Activated CD4-positive, alpha-beta T cell treated with anti-CD3 and anti-CD28 coated beads for 4 hours (primary cell): ENCODE data around the gene NEDD8.
"Not testable (repeated sequence)": the region's sequence is repeated elsewhere in the genome, so short reads cannot be mapped to it uniquely, and the experiment has no call there.

Experiments
- DNase-seq, 2 donors: peaks; one replicate each; pipeline ENCODE4 v3.0.0-alpha.2; 2020

NEDD8 gene

DNA sequence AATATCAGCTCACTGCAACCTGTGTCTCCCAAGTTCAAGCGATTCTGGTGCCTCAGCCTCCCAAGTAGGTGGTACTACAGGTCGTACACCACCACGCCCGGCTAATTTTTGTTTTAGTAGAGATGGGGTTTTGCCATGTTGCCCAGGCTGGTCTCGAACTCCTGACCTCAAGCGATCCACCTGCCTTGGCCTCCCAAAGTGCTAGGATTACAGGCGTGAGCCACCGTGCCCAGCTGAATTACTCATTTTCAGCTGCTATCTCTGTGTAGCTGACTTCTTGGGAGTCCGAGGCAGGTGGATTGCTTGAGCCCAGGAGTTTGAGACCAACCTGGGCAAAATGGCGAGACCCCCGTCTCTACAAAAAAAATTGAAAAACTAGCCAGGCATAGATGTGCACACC lies 13.2 kb upstream of the NEDD8 start:
- DNase-seq, result not testable (repeated sequence)

DNA sequence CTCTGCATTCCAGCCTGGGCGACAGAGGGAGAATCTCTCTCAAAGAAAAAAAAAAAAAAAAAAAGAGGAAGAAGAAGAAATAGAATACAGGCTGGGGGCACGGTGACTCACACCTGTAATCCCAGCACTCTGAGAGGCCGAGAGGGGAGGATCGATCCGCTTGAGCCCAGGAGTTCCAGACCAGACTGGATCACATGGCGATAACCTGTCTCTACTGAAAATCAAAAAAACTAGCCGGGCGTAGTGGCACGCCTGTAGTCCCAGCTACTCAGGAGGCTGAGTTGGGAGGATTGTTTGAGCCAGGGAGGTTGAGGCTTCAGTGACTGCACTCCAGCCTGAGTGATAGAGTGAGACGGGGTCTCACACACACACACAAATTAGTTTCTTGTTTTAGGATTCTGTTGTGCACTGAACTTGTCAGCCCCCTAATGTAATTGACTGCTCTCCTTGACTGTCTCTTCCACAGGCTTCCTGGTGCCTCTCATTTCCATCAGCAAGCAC lies 11.2 kb upstream of the NEDD8 start:
- DNase-seq, result peak in 1 of 2 donors; percentile 17

DNA sequence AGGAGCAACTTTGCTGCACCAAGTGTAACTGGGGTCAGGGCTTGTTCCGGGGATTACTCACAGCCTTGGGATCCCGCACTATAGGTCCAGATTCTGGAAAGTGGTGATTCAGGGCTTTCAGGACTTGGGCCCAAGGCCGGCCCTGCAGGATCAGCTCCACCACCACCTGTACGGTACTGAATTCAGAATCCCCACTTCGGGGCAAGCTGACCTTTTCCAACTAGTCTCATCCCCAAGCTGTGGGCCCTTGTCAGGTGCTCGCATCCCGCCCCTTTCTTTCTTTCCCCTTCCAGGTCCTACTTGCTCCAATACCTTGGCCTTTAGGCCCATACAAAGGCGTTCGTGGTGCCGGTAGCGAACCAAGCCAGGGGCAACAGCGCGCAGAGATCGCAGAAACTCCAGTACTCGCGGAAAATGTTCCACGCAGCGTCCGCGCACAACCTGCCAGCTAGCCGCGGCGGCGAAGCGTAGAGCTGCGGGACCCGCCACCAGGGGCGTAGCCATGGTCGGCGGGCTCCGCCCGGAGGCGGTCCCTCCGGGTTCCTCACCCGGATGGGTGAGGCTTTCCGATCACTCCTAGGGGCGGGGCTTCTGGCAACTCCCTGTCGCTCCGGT lies 9.8 kb upstream of the NEDD8 start:
- DNase-seq, result peak; percentile 94 to 97

DNA sequence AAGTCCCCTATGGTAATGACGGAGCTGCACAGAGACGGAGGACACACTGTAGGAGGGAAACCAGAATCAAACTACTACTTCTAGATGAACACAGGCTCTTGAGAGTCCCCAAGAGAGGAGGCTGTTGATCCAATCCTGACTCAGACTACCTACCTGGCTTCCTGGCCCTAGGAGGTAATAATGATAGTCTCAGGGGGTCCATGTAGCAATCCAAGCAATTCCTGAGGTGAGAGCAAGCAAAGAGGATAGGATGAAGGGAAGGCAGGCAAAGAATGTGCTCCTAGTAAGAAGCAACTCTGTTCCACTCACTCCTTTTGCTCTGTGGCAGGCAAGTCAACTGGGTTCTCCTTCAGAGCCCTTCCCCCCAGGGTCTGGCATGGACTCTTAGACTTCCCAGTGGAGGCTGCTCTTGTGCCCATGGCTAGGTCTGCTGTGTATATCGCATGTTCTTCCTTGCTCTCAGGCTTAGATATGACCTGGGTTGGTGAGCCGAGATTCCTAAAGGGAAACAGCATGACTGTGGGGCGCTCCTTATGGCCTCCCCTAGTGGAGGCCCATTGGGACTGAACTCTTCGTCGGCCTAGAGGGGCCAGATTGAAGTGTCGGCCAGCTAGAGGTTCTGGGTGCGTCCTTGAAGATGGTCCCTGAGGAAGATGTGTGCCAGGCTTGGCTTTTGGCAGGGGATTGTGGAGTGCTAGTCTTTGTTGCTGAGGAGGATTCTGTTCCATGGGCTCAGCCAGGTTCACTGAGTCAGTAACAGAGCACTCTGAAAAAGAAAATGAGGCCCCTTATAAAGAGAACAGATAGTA lies 8.1 kb upstream of the NEDD8 start:
- DNase-seq, result no peak

DNA sequence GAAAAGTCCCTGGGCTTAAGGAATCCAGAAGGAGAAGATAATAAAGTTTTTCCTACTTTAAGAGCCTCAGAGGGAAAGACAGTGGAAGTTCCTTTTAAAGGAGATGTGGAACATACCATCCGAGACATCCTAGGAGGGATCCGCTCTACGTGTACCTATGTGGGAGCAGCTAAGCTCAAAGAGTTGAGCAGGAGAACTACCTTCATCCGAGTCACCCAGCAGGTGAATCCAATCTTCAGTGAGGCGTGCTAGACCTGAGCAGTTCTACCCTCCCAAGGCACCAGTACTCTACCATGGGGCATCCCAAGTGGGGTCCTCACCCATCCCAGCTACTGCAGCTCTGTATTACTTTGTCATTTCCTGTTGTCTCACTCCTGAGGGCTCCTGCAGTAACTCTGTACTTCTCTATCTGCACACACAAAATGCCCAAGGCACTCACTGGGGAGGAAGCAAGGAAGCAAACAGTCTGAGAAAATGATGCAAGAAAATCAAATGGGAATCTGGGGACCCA lies 6.4 kb upstream of the NEDD8 start:
- no peak for DNase-seq

DNA sequence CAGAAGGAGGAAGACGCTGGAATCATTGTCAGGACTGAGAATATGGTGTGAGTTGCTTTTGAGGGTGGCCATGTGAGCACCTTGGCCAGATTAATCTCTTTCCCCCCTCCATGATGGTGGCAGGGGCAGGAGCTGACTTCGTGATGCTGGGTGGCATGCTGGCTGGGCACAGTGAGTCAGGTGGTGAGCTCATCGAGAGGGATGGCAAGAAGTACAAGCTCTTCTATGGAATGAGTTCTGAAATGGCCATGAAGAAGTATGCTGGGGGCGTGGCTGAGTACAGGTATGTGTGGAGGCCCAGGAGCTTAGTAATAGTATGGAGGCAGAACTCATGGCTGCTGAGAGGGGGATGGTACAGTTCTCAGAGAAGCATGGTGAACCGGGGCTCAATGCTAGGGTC lies 6.0 kb upstream of the NEDD8 start:
- peak; percentile 44 to 49 for DNase-seq

DNA sequence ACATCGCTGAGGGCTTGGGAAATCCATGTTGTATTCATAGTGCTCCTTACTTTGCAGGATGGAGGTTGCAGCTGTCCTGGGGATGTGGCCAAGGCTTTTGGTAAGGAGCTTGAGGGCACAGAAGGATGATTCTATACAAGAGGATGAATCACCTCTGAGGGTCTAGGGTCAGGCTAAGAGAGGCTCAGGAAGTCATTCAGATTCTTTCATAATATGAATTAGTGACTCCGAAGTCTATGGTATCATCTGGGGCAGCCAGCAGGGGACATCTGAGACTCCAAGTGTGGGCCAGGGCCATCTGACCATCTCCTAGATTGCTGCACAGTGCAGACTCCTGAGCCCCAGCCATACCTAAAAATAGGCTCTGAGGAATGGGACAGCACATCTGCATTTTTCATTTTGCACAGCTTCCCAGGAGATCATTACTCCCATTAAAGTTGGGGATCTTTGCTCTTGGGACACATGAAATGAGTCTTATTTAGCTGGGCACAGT lies 5.3 kb upstream of the NEDD8 start:
- DNase-seq, result no peak

DNA sequence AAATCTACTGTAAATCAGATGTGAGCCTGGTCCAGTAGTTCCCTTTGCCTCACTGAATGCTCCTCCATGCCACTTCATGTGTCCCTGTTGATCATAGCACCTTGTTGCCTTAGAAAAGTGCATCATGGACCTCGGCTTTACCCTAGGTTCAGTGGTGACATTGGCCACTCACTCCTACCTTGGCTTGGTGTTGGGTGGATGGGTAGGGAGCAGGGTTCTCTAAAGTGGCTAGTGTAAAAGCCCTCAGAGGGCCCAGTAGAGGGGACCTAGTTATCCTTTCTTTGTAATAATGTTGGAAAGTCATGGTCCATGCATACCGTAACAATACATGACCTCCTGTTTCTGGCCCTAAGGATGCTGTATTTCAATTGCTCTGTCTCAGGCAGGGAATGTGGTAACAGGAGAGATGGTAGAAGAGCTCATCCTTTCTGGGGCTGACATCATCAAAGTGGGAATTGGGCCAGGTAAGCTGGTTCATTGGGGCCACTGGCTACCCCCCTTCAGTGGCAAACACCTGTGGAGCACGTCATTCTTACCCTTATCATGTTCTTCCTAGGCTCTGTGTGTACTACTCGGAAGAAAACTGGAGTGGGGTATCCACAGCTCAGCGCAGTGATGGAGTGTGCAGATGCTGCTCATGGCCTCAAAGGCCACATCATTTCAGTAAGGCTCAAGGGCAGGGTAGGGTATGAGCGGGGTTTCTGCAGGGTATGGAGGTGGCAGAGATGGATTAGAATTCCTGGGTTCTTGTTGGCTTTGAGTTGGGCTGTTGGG lies 4.7 kb upstream of the NEDD8 start:
- DNase-seq, result no peak

DNA sequence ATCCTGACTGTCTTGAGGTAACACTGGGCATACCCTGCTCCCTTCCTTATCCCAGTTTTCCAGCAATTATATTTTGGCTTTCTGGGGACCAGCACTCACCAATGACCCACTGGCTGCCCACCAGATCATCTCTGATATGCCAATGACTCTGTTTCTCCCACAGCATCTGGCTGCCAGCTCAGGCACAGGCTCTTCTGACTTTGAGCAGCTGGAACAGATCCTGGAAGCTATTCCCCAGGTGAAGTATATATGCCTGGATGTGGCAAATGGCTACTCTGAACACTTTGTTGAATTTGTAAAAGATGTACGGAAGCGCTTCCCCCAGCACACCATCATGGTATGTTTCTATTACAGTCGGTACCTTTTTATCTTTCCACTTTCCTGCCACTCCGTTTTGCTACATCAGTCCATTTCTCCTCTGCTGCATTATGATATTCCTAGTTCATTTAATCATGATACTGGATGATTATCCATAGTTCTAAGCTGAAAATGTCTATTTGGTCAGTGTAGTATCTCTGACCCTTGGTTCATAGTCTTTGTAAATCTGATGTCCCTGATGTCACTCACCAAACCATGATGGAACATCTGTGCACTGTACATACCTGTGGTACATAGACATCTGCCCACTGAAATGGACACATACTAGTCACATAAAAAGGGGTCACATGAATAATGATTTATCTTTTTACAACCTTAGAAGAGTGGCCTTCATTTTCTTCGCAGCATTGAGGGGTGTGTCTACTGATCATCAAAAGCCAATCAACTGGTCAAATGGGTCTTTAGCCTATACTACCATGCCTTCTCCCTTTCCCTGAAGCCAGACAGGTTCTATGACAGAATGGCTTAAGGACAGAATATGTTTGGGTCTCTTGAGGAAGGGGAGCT lies 3.9 kb upstream of the NEDD8 start:
- DNase-seq, result no peak

DNA sequence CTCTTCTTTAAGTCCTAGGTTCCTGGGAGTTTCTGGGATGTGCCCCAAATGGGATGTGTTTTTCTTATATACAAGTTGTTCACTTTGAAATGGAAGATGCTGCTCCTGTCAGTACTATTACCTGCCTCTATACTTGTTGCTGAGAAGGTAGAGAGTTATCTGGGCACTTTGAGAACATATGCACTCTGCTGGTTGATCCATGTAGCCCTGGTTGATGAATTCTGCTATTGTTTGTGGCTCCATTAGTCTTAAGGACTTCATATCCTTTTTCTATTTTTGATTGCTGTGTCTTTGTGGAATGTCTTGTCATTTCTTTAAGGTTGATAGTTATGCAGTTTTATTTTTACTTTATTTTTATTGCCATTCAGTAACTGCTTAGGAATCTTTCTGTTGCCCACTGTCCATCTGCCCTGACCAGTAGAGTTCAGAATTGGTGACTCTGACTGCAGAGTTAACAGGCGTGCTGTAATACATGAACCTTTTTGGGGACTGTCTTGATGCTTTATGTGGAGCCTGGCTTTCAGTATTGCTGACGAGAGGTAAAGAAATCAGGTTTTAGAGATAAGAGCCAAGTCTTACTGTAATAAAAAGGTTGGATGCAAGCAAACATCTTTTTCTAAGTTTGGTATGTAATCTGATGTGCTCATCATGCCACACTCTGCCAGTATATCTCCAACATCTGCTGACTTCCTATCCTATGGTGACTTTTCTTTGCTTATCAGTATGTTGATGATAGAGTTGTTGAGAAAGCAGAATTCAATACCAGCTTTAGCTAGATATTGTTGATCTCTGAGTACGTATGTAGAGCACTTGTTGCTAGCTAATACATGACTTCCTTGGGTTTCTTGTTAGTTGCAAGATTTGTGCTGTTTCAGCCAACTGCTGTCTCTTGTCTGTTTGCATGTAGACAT lies 2.2 kb upstream of the NEDD8 start:
- DNase-seq, result no peak

DNA sequence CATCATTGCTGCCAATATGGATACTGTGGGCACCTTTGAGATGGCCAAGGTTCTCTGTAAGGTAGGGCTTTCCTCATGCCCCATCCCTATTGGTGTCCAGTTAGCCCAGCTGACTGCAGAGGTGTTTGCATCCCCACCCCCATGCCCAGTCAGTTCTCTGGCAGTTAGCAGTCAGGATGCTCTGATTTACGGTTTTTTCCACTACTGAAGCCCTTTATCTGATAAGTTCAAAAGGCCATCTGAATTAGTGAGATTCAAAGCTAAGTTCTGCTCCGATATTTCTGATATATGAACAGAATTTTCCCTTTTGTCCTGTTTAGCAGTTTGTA lies 1.3 kb upstream of the NEDD8 start:
- DNase-seq, result no peak

DNA sequence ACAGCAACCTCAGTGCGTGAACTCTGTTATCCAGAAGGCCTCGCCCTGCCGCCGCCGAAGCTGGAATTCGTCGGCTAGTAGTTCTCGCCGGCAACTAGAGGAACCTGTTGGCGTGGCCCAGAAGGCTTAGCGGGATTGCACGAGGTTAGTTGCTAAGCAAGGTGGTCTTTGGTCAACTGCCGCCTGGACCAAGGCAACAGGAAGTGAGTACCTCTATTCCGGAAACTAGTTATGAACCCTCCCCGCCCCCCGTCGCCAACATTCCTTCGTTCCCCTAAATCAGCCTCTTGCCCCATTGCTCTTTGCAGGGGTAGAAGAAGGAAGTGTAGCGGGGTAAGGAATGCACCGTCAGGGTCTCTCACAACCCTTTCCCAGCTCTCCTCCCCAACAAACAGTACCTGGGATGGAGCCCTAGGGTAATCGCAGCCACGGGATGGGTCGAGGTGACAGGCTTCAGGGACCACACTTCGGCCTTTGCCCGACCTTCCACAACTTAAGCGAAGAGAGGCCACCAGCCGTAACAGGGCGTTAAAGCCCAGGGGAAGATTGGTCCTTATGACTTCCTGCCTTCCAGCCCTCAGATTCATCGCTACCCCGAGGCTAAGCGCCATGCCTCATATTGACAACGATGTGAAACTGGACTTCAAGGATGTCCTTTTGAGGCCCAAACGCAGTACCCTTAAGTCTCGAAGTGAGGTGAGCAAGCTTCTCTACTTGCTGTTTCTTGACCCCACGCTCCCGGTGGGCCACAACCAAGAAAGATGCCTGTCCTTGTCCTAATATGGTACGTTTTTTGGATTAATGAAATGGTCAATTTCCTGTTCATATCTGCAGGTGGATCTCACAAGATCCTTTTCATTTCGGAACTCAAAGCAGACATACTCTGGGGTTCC lies 724 bp upstream of the NEDD8 start, which contains the start of gene GMPR2:
TSS of gene GMPR2 (plus strand) at position 285 of the 893 bp plus-strand sequence. CDS start at position 610, 325 bp downstream.
- no peak for DNase-seq

DNA sequence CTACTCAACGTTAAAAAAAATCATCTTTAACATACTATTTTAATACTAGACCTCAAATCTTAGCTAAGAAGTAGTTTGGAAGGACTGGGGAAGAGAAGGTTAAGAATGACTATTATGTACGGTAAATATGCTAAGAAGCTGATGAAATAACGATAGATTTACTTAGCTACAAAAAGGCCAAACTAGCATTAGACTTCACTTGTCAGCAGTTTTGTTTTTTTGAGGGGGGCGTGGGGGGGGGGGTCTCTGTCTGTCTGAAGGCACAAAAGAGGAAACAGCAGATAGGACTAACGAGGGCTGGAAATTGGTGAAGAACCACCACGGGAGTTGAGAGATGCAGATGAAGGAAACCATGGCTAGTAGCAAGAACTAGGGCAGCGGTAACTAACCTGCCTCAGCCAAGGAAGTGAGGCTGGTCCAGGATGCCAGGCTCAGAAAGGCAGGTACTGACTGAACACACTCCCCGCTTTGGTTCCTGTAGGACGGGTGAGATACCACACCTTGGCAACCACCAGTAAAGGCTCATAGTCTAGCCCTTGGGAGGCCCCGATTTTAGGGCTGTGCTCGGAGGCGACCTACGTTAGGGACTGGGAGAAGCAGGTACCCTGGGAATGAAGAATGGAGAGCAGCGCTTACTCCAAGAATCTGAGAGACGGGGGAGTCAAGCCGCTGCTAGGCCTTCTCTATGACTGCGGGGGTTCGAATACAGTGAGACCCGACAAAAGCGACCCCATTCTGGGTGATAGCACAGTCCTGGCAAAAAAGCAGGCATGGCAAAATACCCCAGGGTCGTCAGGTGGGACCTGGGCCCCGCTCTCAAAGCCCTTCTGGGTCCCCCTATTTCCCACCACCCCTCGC lies 675 bp downstream of the NEDD8 start:
- no peak for DNase-seq

DNA sequence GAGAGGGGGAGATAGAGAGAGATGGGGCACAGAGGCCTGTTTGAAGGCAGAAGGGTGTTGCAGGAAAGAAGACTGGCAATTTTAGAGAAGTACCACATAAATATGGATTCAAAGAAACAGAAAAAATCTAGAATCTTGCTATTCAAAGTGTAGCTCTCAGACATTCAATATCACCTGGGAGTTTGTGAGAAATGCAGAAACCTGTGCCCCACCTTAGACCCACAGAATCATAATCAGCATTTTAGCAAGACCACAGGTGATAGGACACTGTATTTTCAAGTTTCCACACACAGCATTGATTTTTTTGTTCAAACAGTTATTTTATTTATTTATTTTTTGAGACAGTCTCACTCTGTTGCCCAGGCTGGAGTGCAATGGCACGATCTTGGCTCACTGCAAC lies 3.3 kb downstream of the NEDD8 start:
- DNase-seq, result no peak

DNA sequence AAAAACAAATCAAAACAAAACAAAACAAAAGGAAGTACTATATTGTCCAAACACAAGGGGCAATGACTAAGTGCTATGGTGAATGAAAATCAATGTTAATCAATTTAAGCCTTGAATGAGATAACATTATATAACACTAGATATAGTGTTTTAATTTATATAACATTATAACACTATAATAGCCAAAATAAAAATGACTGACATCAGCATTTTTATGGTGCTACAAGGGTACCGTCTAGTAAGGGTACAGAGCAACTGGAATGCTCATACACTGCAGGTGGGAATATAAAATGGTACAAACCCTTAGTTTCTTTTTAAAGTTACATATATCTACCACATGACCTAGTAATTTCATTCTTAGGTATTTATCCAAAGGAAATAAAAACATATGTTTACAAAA lies 5.7 kb downstream of the NEDD8 start:
- no peak for DNase-seq

DNA sequence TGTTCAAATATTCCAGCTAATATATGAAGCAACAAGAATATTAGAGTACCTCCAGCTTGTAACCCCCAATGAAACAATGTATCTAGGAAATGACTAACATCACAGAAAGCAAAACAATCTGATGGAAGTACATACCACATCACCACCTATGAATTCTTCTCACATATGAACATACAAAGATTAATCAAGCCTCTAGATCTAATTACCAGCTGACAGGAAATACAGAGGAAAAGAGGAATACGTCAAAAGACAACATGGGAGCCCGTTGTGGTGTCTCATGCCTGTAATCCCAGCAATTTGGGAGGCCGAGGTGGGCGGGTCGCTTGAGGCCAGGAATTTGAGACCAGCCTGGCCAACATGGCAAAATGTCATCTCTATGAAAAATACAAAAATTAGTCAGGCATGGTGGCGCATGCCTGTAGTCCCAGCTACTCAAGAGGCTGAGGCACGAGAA lies 7.5 kb downstream of the NEDD8 start:
- DNase-seq, result no peak

DNA sequence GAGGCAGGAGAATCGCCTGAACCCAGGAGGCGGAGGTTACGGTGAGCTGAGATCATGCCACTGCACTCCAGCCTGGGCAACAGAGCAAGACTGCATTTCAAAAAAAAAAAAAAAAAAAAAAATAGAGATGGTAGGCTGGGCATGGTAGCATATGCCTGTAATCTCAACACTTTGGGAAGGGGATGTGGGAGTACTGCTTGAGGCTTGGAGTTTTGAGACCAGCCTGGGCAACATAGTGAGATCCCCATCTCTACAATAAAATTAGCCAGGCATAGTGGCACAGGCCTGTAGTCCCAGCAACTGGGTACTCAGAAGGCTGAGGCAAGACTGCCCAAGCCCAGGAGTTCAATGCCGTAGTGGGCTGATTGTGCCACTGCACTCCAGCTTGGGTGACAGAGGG lies 9.2 kb downstream of the NEDD8 start:
- not testable (repeated sequence) for DNase-seq

DNA sequence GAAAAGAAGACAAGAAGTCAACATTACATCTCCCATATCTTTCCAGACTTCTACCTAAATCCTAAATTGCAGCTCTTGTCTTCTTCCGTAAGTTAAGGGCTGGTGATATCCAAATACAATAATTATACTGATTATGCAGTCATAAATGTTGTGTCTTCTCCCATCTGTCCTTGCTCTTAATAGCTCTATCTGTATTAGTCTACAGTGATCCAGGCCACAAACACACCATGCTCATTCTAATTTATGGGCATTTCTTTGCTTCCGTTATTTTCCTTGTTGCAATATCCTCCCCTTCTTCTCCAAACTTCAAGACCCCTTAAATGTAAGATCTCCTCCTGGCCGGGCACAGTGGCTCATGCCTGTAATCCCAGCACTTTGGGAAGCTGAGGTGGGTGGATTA lies 12.6 kb downstream of the NEDD8 start:
- no peak for DNase-seq

DNA sequence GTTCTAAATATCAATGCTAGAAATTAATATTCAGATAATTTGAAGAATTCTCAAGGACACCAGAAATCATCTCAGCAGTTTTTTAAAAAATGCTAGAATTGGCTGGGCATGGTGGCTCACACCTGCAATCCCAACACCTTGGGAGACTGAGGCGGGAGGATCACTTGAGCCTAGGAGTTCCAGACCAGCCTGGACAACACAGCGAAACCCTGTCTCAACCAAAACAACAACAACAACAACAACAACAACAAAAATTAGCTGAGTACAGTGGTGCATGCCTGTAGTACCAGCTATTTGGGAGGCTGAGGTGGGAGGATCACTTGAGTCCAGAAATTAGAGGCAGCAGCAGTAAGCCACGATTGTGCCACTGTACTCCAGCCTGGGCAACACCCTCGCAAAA lies 13.1 kb downstream of the NEDD8 start:
- DNase-seq, result no peak
